GM12878 (cell line): ENCODE data around the gene RAB10. TPM values are rescaled to one million over a fixed set of nuclear protein-coding genes. Genes with fewer than 3 reads are reported as not detected.

Source experiments
- ATAC-seq: fragments of 200-7000 bp; cut with Tn5 transposase; 3 replicates; pipeline ENCODE4 v1.9.1; 2020; ENCODE audit warnings: mild to moderate bottlenecking, moderate library complexity
- BruUV-seq: library from RNA; stranded (reverse); fragments of 400-500 nt; replicated peaks from 2 replicates; lab custom pipeline; 2021; lab: Mats Ljungman, UMichigan
- CTCF ChIA-PET: fragments of 300-600 bp; sonication (Branson Sonifier 250); formaldehyde crosslinking; extraction: SDS; loops from one replicate; lab custom pipeline; 2021; ENCODE audit warnings: inconsistent platforms; lab: Yijun Ruan, JAX
- POLR2A ChIA-PET: fragments of 350-600 bp; formaldehyde crosslinking; extraction: SDS; loops from one replicate; lab custom pipeline; 2021; ENCODE audit warnings: inconsistent platforms; lab: Charles Lee
- RAD21 ChIA-PET: fragments of 300-600 bp; sonication (Branson Sonifier 250); formaldehyde crosslinking; loops from one replicate; lab custom pipeline; 2023; ENCODE audit warnings: antibody characterized with exemption; ENCODE audit not compliant: unreplicated experiment; lab: Charles Lee
- SMC1A ChIA-PET: fragments of 300-600 bp; sonication (Branson Sonifier 250); formaldehyde crosslinking; loops from one replicate; lab custom pipeline; 2023; ENCODE audit not compliant: unreplicated experiment, uncharacterized antibody; lab: Charles Lee
- DNase-seq: peaks from one replicate; pipeline ENCODE4 v3.0.0-alpha.2; 2011; ENCODE audit warnings: low read depth, low spot score
- FAIRE-seq: peaks from 3 replicates; lab custom pipeline; 2011; peaks lifted over from hg19 to GRCh38; lab: Jason Lieb, UNC
- H2AFZ ChIP-seq: 2 replicates; pipeline ENCODE4 v1.6.0; 2011; ENCODE audit warnings: low read depth, low read length, control low read depth; ENCODE audit not compliant: control insufficient read depth
- H3K27ac ChIP-seq: 2 replicates; pipeline ENCODE4 v1.5.1; 2011; ENCODE audit warnings: control low read depth; ENCODE audit not compliant: control insufficient read depth, insufficient read depth
- H3K27me3 ChIP-seq, 2 experiments: replicated peaks in 1 of 2; 2 replicates each; pipeline versions ENCODE4 v1.6.0 to v1.6.1; 2011; ENCODE audit warnings: low read length in 1 of 2; ENCODE audit not compliant: control insufficient read depth in 2 of 2, insufficient read depth in 2 of 2
- H3K36me3 ChIP-seq, 2 experiments: 2 replicates each; pipeline ENCODE4 v1.5.1; 2011; ENCODE audit warnings: low read length in 1 of 2; ENCODE audit not compliant: control insufficient read depth in 2 of 2, insufficient read depth in 2 of 2
- H3K4me1 ChIP-seq: 2 replicates; pipeline ENCODE4 v1.6.1; 2011; ENCODE audit warnings: mild to moderate bottlenecking, low read length, moderate library complexity, mixed read lengths; ENCODE audit not compliant: control insufficient read depth, insufficient read depth
- H3K4me2 ChIP-seq: 2 replicates; pipeline ENCODE4 v1.6.0; 2011; ENCODE audit warnings: control low read depth; ENCODE audit not compliant: control insufficient read depth, insufficient read depth
- H3K4me3 ChIP-seq: fragments of 200-600 bp; sonication (generic); 2 replicates; pipeline ENCODE4 v1.5.1; 2016
- H3K79me2 ChIP-seq: 2 replicates; pipeline ENCODE4 v1.6.0; 2011; ENCODE audit warnings: low read length; ENCODE audit not compliant: control insufficient read depth, insufficient read depth
- H3K9ac ChIP-seq: 2 replicates; pipeline ENCODE4 v1.8.0; 2011; ENCODE audit warnings: low read length, control low read depth, mixed read lengths; ENCODE audit not compliant: control insufficient read depth, insufficient read depth
- H3K9me3 ChIP-seq: replicated peaks from 3 replicates; pipeline ENCODE4 v1.5.1; 2011; ENCODE audit warnings: mild to moderate bottlenecking, low read length; ENCODE audit not compliant: control insufficient read depth, insufficient read depth
- H4K20me1 ChIP-seq: 2 replicates; pipeline ENCODE4 v1.6.0; 2011; ENCODE audit not compliant: control insufficient read depth, insufficient read depth
- BCLAF1 ChIP-seq: fragments of 450-650 bp; IDR thresholded peaks from 2 replicates; pipeline ENCODE4 v1.6.1; 2017; ENCODE audit warnings: antibody characterized with exemption, mild to moderate bottlenecking, moderate library complexity
- CTCF ChIP-seq, 3 experiments: IDR thresholded peaks in 2 of 3; conservative IDR thresholded peaks in 1 of 3; 2 replicates each; pipeline ENCODE4 v1.5.1; 2011; ENCODE audit warnings: low read depth in 3 of 3, low read length in 3 of 3, mild to moderate bottlenecking in 3 of 3, control low read depth in 2 of 3, moderate library complexity in 2 of 3, inconsistent platforms in 1 of 3, mixed read lengths in 1 of 3; ENCODE audit not compliant: control insufficient read depth in 2 of 3, insufficient read depth in 1 of 3; ENCODE audit errors: extremely low read depth in 1 of 3
- IRF3 ChIP-seq: fragments of 450-650 bp; IDR thresholded peaks from 2 replicates; pipeline ENCODE4 v1.6.1; 2014; ENCODE audit warnings: mild to moderate bottlenecking
- MEF2A ChIP-seq: IDR thresholded peaks from 2 replicates; pipeline ENCODE4 v1.6.1; 2011; ENCODE audit warnings: low read depth, mild to moderate bottlenecking, low read length, moderate library complexity; ENCODE audit not compliant: insufficient read depth
- POLR2AphosphoS5 ChIP-seq: IDR thresholded peaks from 2 replicates; pipeline ENCODE4 v1.6.1; 2011; ENCODE audit warnings: mild to moderate bottlenecking, low read length, inconsistent platforms
- RAD21 ChIP-seq: IDR thresholded peaks from 2 replicates; pipeline ENCODE4 v1.6.1; 2011; ENCODE audit warnings: mild to moderate bottlenecking, low read depth, low read length, moderate library complexity; ENCODE audit not compliant: insufficient read depth
- SRF ChIP-seq, 2 experiments: IDR thresholded peaks; 2 replicates each; pipeline ENCODE4 v1.6.1; 2011; ENCODE audit warnings: low read depth in 2 of 2, low read length in 2 of 2, mild to moderate bottlenecking in 1 of 2, moderate library complexity in 1 of 2
- WRNIP1 ChIP-seq: IDR thresholded peaks from 2 replicates; pipeline ENCODE4 v1.6.1; 2011; ENCODE audit warnings: low read depth, low read length, improper control_type of control experiment, borderline replicate concordance
- WGBS: methylation state at CpG from one replicate; pipeline ENCODE4 v1.1.6; 2016; ENCODE audit warnings: low lambda C conversion rate; ENCODE audit not compliant: insufficient replicate concordance, insufficient coverage; ENCODE audit errors: missing lambda C conversion rate; 5-methylcytosine and 5-hydroxymethylcytosine counted together
- in situ Hi-C: fragments of 300-500 bp; cut with MboI; formaldehyde crosslinking; loops from 9 replicates; pipeline ENCODE4 v1.14.3; 2018; ENCODE audit warnings: mixed read lengths
- intact Hi-C: fragments of 100-400 bp; cut with micrococcal nuclease; formaldehyde crosslinking; loops from one replicate; pipeline ENCODE4 v1.14.2; 2022; ENCODE audit not compliant: unreplicated experiment
- polyA plus RNA-seq, 11 experiments: library from polyadenylated mRNA; depleted of rRNA in 4 of 11; unstranded in 6 of 11; stranded (reverse) in 5 of 11; fragments of >200 nt; fragmentation: Nextera tagmentation in 4 of 11; fragmentation: Illumina TruSeq in 1 of 11; extraction: Ambion mirVana in 4 of 11; extraction: Trizol in 1 of 11; gene quantifications; 1 replicate in 1 of 11; 2 replicates in 10 of 11; pipeline versions ENCODE4 v1.2.1 to v1.2.3, GENCODE V29; 2011 to 2016; ENCODE audit warnings: inconsistent platforms in 2 of 11, missing spikeins in 2 of 11, low read depth in 1 of 11
- total RNA-seq, 4 experiments: library from RNA; depleted of rRNA in 3 of 4; stranded (reverse); fragments of >200 nt in 3 of 4; fragmentation: Illumina TruSeq in 1 of 4; extraction: Trizol in 1 of 4; gene quantifications; 2 replicates each; pipeline versions ENCODE4 v1.2.1 to v1.2.3, GENCODE V29; 2013 to 2021

Gene RAB10
- total and polyA plus RNA-seq, 10 of the 15 experiments (the other 5 are each of a cell fraction or from before 2014, with no cell fraction given): 13.3 to 109 (median 82.0) TPM

GRCh38 chr2:26170795-26171194, 136.9 kb downstream of the RAB10 start:
- no TSS peak for BruUV-seq
- Histone ChIP-seq H4K20me1 (no peaks in the 10 kb centered on the region; the same call in 1 of the 2 replicates), H3K4me3 (no peak overlapping the region), H3K9me3 (no peaks in the 10 kb centered on the region), H3K79me2 (no peaks in the 10 kb centered on the region), H3K9ac (no peak overlapping the region), H3K4me1 (no peaks in the 10 kb centered on the region), H2AFZ (no peak overlapping the region), H3K27me3 (peaks cover 0 to 7% of the 10 kb centered on the region in 2 experiments; a peak in 3 of 4 replicates), H3K4me2 (no peak overlapping the region), H3K36me3 (no peaks in the 10 kb centered on the region), H3K27ac (no peak overlapping the region)
- no peak for ATAC-seq
- POLR2A ChIA-PET: no interaction called here
- SMC1A ChIA-PET: no interaction called here
- no peak for DNase-seq
- no peak for TF ChIP-seq BCLAF1
- RAD21 ChIA-PET: no interaction called here
- CTCF ChIA-PET: interaction anchor here (0.9 to 1.1 kb wide), 2 partner anchors 138 to 221 kb away, joined by 3 read pairs; no protein-coding TSS in a partner anchor
- 89% methylated on average over 9 of the region's 9 CpGs for WGBS
- intact Hi-C loops (no loop called here), in situ Hi-C loops (no loop called here)
- FAIRE-seq: no peak

GRCh38 chr2:26172189-26172870, 138.4 kb downstream of the RAB10 start:
- H3K9ac ChIP-seq: no peak overlapping the region
- H3K27me3 ChIP-seq: peaks cover 0 to 7% of the 10 kb centered on the region in 2 experiments; a peak in 3 of 4 replicates
- peak overlapping the region; percentile 48; the same call in 1 of the 2 replicates for H3K4me2 ChIP-seq
- RAD21 ChIA-PET: no interaction called here
- no peaks in the 10 kb centered on the region for H3K4me1 ChIP-seq
- no peak overlapping the region for H3K27ac ChIP-seq
- no peaks in the 10 kb centered on the region for H3K36me3 ChIP-seq
- no peak overlapping the region for H2AFZ ChIP-seq
- CTCF ChIA-PET: no interaction called here
- H3K9me3 ChIP-seq: no peaks in the 10 kb centered on the region
- H4K20me1 ChIP-seq: no peaks in the 10 kb centered on the region; the same call in 1 of the 2 replicates
- ATAC-seq (no peak), FAIRE-seq (no peak), DNase-seq (no peak)
- in situ Hi-C loops (no loop called here), intact Hi-C loops (no loop called here)
- H3K4me3 ChIP-seq: no peak overlapping the region
- SMC1A ChIA-PET: no interaction called here
- no TSS peak for BruUV-seq
- H3K79me2 ChIP-seq: no peaks in the 10 kb centered on the region
- WGBS: 58% methylated on average over 20 of the region's 56 CpGs
- POLR2A ChIA-PET: no interaction called here
- no peak for TF ChIP-seq MEF2A
- no peak for TF ChIP-seq SRF (IDR thresholded peaks at IDR 0.05; ENCODE audit: low read depth in 2 of 2, low read length in 2 of 2)
- no peak for TF ChIP-seq WRNIP1
- no peak for TF ChIP-seq RAD21
- TF ChIP-seq POLR2AphosphoS5: no peak
- no peak for TF ChIP-seq CTCF (IDR thresholded peaks at IDR 0.05 in 2 of 3, conservative IDR thresholded peaks at IDR 0.05 in 1 of 3; ENCODE audit: control insufficient read depth in 2 of 3, extremely low read depth in 1 of 3, insufficient read depth in 1 of 3, low read depth in 3 of 3, low read length in 3 of 3)
- TF ChIP-seq IRF3: no peak
